Measurements from ENCODE around the gene SEPTIN3. TPM values are rescaled to one million over a fixed set of nuclear protein-coding genes. Genes with fewer than 3 reads are reported as not detected.

SEPTIN3 gene
- total and polyA plus RNA-seq, 2 of the 8 experiments (the other 6 are each of a cell fraction or from before 2014, with no cell fraction given): 38.9 to 52.9 TPM

- TF ChIP-seq ATF3 (IDR thresholded peaks at IDR 0.05; ENCODE audit: insufficient read depth, low read depth, low read length) (no peak), KDM4A (IDR thresholded peaks at IDR 0.05; ENCODE audit: low read depth, low read length, severe bottlenecking) (no peak), ZNF274 (IDR thresholded peaks at IDR 0.05; ENCODE audit: borderline replicate concordance, extremely low read depth, low read length) (no peak)
Observed at GRCh38 chr22:41963453-41964111, 5.7 kb upstream of the SEPTIN3 start (continued).
